GM08714 (cell line): ENCODE results near the gene TBC1D14.
"Not testable (repeated sequence)": the region's sequence is repeated elsewhere in the genome, so short reads cannot be mapped to it uniquely, and the experiment has no call there.

Experiments
- H3K4me3 ChIP-seq: fragments of 200-500 bp; sonication (Bioruptor generic); 2 replicates; pipeline ENCODE4 v1.5.1; 2014; ENCODE audit warnings: mild to moderate bottlenecking, low read length, inconsistent platforms
- ZNF274 ChIP-seq: IDR thresholded peaks from 2 replicates; pipeline ENCODE4 v1.6.1; 2012; ENCODE audit warnings: mild to moderate bottlenecking, low read depth, low read length

The TBC1D14 gene

DNA sequence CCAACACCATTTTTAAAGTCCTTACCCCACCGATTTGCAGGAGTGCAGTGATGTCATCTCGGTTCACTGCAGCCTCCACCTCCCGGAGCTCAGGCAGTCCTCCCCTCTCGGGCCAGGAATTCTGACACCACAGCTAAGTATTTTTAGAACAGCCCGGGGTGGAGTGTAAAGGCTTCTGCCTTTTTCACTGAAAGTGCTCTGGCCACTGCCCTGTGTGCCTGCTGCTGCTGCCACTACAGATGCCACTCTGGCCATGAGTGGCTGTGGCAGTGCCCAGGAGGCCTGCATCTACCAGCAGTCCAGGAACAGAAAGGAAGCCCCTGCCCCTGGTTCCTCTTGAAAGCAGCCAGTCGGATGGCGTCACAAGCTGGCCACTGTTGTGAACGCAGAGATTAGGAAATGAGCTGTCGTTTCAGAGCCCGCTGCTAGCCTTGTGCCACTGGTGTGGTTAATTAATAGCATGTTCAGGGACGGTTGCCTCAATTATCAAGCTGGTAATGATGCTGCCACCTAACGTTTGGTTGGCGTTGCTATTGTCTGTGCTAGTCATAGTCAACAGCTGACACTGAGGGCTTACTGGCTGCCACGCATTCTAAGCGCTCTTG is 23.6 kb upstream of the TBC1D14 start:
- H3K4me3 ChIP-seq = no peak overlapping the region
- TF ChIP-seq ZNF274 = no peak

DNA sequence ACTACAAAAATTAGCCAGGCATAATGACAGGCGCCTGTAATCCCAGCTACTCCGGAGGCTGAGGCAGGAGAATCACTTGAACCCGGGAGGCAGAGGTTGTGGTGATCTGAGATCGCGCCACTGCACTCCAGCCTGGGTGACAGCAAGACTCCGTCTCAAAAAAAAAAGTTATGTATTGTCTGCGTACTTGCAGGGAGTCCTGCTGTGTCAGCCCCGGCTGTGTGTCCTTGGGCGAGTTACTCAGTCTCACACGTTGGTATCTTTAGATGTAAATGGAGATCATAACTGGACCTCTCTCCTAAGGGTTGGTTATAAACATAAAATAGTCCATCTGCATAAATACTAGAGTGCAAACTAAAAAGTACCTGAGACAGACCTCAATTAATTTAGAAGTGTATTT is 22.7 kb upstream of the TBC1D14 start:
- H3K4me3 ChIP-seq = no peak overlapping the region
- TF ChIP-seq ZNF274 = no peak

- no peak for TF ChIP-seq ZNF274
- H3K4me3 ChIP-seq = no peak overlapping the region
Measured at GRCh38 chr4:6887591-6888371, 21.8 kb upstream of the TBC1D14 start.

DNA sequence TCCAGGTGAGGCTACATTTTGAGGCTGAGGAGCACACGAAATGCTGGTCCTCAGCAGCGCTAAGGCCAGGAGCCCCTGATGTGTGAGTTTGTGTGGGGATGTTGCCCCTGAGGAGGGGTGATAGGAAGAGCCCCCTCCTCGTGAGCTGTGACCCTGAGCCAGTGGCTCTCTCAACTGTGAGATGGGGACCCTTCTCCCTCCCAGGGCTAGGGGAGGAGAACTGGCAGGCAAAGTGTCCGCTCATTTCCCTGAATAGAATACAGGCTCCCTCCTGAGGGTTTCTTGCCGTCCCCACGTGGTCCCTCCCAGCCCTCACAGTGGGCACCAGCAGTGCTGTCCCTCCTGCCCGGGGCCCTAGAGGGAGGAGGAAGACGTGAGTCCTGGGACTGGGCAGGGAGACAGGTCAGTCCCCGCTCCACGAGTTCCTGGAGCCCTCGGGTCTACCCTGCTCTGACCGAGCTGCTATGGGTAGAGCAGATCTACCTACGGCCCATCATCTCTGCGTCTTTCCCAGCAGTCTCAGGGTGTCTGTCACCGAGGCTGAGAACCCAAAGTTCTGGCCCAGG is 21.0 kb upstream of the TBC1D14 start:
- no peak for TF ChIP-seq ZNF274
- H3K4me3 ChIP-seq = no peak overlapping the region

- TF ChIP-seq ZNF274 = no peak
Measured at GRCh38 chr4:6889101-6889735, 20.4 kb upstream of the TBC1D14 start.

DNA sequence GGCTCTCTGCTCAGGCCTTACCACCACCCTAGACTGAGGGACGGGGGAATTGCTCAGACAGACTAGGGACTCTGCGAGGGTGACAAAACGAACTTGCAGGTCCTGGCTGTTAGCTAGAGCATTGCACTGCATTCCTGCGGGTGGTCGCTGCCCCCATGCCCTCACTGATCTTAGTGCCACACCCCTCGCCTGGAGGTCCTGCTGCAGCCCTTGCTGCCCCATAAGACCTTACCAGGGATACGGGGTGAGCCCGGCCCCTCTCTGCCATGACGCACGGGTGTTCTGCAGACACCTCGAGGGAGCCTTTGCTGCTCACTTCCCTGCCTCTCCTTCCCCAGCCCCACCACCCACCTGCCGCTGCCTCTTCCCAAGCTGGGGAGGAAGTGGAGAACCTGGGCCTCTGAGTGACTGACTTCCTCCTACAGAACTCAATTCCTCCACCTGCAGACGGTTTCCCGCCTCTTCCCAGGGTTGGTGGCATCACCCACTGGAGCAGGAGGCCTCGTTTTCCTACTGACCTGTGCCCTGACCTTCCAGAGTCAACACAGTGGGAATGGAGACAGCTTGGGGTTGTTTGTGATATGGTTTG is 19.8 kb upstream of the TBC1D14 start:
- no peak overlapping the region for H3K4me3 ChIP-seq
- no peak for TF ChIP-seq ZNF274

More at GRCh38 chr4:6889101-6889735, 20.4 kb upstream of the TBC1D14 start:
- no peak overlapping the region for H3K4me3 ChIP-seq

DNA sequence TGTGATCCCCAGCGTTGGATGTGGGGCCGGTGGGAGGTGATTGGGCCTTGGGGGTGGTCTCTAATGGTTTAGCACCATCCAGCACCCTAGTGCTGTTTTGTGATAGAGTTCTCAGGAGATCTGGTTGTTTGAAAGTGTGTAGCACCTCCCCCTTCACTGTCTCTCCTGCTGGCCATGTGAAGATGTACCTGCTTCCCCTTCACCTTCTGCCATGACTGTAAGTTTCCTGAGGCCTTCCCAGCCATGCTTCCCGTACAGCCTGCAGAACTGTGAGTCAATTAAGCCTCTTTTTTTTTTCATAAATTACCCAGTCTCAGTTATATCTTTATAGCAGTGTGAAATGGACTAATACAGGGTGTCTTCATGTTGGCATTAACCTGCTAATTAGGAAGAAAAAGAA is 19.3 kb upstream of the TBC1D14 start:
- no peak for TF ChIP-seq ZNF274
- no peak overlapping the region for H3K4me3 ChIP-seq

DNA sequence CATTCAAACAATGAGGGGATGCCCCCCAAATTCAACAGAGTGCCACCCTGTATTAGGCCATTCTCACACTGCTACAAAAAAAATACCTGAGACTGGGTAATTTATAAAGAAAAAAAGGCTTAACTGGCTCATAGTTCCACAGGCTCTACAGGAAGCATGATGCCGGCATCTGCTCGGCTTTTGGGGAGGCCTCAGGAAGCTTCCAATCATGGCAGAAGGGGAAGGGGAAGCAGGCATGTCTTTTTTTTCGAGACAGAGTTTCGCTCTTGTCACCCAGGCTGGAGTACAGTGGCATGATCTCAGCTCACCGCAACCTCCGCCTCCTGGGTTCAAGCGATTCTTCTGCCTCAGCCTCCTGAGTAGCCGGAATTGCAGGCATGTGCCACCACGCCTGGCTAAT is 18.7 kb upstream of the TBC1D14 start:
- H3K4me3 ChIP-seq = not testable (repeated sequence)

GRCh38 chr4:6891436-6892170 is 18.0 kb upstream of the TBC1D14 start:
- TF ChIP-seq ZNF274 = no peak
- no peak overlapping the region for H3K4me3 ChIP-seq

DNA sequence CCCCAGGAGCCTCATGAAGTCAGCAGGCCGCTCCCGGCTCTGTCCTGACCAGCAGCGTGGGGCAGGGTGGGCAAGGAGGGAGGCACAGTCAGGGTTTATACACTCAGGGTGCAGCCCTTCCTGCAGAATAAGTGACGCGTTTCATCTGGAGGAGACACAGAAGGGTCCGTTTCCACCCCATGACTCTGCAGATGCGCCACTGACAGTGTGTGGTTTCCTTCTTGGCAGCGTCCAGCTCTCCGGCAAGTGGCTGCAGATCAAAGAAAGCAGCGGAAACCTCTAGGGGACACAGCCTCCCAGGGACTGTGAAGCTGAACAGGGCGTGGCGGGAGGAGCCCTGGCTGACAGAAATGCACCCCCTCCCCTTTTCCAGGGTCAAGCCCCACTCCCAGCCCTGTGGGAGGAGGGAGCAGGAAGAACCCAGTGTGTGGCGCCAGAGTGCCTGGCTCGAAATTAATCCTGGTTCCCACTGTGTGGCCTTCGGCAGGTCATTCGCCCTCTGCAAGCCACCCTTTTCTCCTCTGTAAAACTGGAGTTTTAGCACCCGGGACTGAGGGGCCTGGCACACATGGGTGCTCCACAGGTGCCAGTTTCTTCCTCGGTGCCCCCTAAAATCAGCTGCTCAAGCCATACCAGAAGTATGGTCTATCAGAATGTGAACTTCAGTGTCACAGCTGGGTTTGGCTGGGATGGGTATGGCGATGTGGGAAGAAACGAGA is 17.3 kb upstream of the TBC1D14 start:
- no peak for TF ChIP-seq ZNF274
- H3K4me3 ChIP-seq = no peak overlapping the region

GRCh38 chr4:6892909-6893202 is 16.8 kb upstream of the TBC1D14 start:
- no peak for TF ChIP-seq ZNF274
- H3K4me3 ChIP-seq = no peak overlapping the region

- H3K4me3 ChIP-seq = no peak overlapping the region
- no peak for TF ChIP-seq ZNF274
Measured at GRCh38 chr4:6893449-6894085, 16.1 kb upstream of the TBC1D14 start.

- no peak for TF ChIP-seq ZNF274
- no peak overlapping the region for H3K4me3 ChIP-seq
Measured at GRCh38 chr4:6894086-6894478, 15.5 kb upstream of the TBC1D14 start.
